Peyer's patch (tissue), 4 donors: ENCODE data around the gene EEF2K. TPM values are rescaled to one million over a fixed set of nuclear protein-coding genes. Genes with fewer than 3 reads are reported as not detected.
"Not testable (repeated sequence)": the region's sequence is repeated elsewhere in the genome, so short reads cannot be mapped to it uniquely, and the experiment has no call there.

ENCODE experiments used
- DNase-seq, 3 donors: peaks; one replicate each; pipeline ENCODE4 v3.0.0-alpha.2; 2017 to 2019
- H3K27ac ChIP-seq, 4 donors: fragments of 200-600 bp; sonication (generic); one replicate each; pipeline ENCODE4 v1.5.1; 2016 to 2019
- H3K27me3 ChIP-seq, 2 donors: fragments of 200-600 bp; sonication (generic); one replicate each; pipeline ENCODE4 v1.5.1; 2019
- H3K36me3 ChIP-seq, 3 donors: fragments of 200-600 bp; sonication (generic); one replicate each; pipeline ENCODE4 v1.5.1; 2016 to 2019
- H3K4me1 ChIP-seq, 4 donors: fragments of 200-600 bp; sonication (generic); one replicate each; pipeline ENCODE4 v1.5.1; 2016 to 2019
- H3K4me3 ChIP-seq, 4 donors: fragments of 200-600 bp; sonication (generic); 1 replicate in 3 of 4; 2 replicates in 1 of 4; pipeline ENCODE4 v1.5.1; 2016 to 2019; ENCODE audit warnings: mild to moderate bottlenecking in 1 of 4
- H3K9me3 ChIP-seq, 4 donors: fragments of 200-600 bp; sonication (generic); one replicate each; pipeline ENCODE4 v1.5.1; 2016 to 2019; ENCODE audit warnings: mild to moderate bottlenecking in 1 of 4
- CTCF ChIP-seq, 6 experiments: fragments of 450-650 bp in 4 of 6; fragments of 200-600 bp in 2 of 6; sonication (generic) in 1 of 6; IDR thresholded peaks; one replicate each; pipeline ENCODE4 v1.5.1; 2017 to 2019; ENCODE audit warnings: antibody characterized with exemption in 6 of 6, mild to moderate bottlenecking in 3 of 6, moderate library complexity in 1 of 6
- POLR2A ChIP-seq, 2 donors: fragments of 450-650 bp; IDR thresholded peaks; one replicate each; pipeline ENCODE4 v1.5.1; 2017; ENCODE audit warnings: antibody characterized with exemption in 2 of 2, mild to moderate bottlenecking in 2 of 2, moderate library complexity in 2 of 2
- total RNA-seq, 4 donors: library from RNA; depleted of rRNA; stranded (reverse); fragments of >200 nt; gene quantifications; one replicate each; pipeline ENCODE4 v1.1.0, GENCODE V29; 2016

The EEF2K gene
- total RNA-seq, 4 donors from 2014 or later = 26.9 to 46.4 (median 36.1) TPM

DNA sequence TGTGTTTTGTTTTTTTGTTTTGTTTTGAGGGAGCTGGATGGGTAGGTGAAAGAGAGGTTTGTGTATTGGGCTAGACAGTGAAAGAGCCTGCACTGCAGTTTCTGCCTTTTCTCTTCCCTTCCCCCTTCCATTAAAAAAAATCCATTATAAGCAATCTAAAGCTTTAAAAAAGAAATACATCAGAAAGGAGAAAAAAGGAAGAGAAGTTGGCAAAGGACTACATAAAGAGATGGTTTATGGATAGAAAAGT, 10.7 kb upstream of the EEF2K start:
- Histone ChIP-seq H3K9me3 (no peaks in the 10 kb centered on the region), H3K36me3 (no peaks in the 10 kb centered on the region), H3K4me1 (peaks cover 0 to 16% (median 4%) of the 10 kb centered on the region in 4 donors), H3K4me3 (peak overlapping the region in 2 of 4 donors; percentile 46 to 59), H3K27me3 (no peaks in the 10 kb centered on the region), H3K27ac (peak overlapping the region; percentile 48 to 77 (median 62))
- no peak for DNase-seq
- TF ChIP-seq CTCF (IDR thresholded peaks at IDR 0.05) (no peak), POLR2A (IDR thresholded peaks at IDR 0.05) (no peak)

- Histone ChIP-seq H3K36me3 (no peaks in the 10 kb centered on the region), H3K27me3 (no peaks in the 10 kb centered on the region), H3K9me3 (no peaks in the 10 kb centered on the region), H3K27ac (peak overlapping the region; percentile 48 to 77 (median 62)), H3K4me1 (peaks cover 0 to 16% (median 4%) of the 10 kb centered on the region in 4 donors), H3K4me3 (peak overlapping the region; percentile 37 to 59 (median 46))
- TF ChIP-seq CTCF (IDR thresholded peaks at IDR 0.05) (peak; percentile 72 to 92 (median 86)), POLR2A (IDR thresholded peaks at IDR 0.05) (peak; percentile 21 to 45)
- peak; percentile 90 to 97 (median 95) for DNase-seq
Observed at GRCh38 chr16:22195695-22196558, 10.2 kb upstream of the EEF2K start.

- H3K27me3 ChIP-seq, H3K27ac ChIP-seq: not testable (repeated sequence)
Observed at GRCh38 chr16:22196559-22197168, 9.4 kb upstream of the EEF2K start.

DNA sequence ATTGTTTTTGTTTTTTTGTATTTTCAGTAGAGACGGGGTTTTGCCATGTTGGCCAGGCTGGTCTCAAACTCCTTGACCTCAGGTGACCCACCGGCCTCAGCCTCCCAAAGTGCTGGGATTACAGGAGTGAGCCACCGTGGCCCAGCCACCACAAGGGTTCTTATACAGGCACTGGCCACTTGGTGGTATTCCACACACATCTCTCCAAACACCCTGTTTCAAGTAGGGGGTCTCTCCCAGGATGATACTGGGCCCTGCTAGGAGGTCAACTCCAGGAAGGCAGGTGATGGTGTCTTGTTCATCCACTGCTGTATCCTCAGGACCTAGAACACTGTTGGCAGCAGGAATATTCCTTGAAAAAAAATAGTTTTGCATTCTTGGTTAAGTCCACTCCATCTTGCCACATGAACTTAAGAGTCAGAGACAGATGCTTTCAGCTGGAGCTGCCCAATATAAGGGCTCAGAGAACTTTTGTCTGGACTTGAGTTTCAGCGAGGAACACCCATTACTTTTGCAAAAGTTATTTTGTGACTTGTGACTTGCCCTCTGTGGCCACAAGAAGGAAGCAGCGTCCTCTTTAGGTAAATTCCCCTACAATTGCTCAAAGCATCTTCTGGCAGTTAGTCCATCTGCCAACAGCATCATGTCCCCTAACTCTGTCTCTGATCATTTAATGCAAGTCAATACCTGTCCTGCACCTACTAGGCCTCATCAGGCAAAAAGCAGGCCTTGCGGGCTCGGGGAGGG, 7.4 kb upstream of the EEF2K start:
- H3K4me1 ChIP-seq = peaks cover 0 to 9% (median 3%) of the 10 kb centered on the region in 4 donors
- H3K9me3 ChIP-seq = no peaks in the 10 kb centered on the region
- no peaks in the 10 kb centered on the region for H3K36me3 ChIP-seq
- TF ChIP-seq POLR2A (IDR thresholded peaks at IDR 0.05) (no peak), CTCF (IDR thresholded peaks at IDR 0.05) (no peak)
- H3K4me3 ChIP-seq = no peak overlapping the region
- no peaks in the 10 kb centered on the region for H3K27me3 ChIP-seq
- DNase-seq = no peak
- peak overlapping the region in 3 of 4 donors; percentile 40 to 56 (median 40) for H3K27ac ChIP-seq

More at GRCh38 chr16:22196559-22197168, 9.4 kb upstream of the EEF2K start:
- not testable (repeated sequence) for DNase-seq, H3K9me3 ChIP-seq, H3K36me3 ChIP-seq
- Histone ChIP-seq H3K4me1 (peaks cover 0 to 16% (median 4%) of the 10 kb centered on the region in 4 donors), H3K4me3 (peak overlapping the region in 3 of 4 donors; percentile 37 to 59 (median 46))

DNA sequence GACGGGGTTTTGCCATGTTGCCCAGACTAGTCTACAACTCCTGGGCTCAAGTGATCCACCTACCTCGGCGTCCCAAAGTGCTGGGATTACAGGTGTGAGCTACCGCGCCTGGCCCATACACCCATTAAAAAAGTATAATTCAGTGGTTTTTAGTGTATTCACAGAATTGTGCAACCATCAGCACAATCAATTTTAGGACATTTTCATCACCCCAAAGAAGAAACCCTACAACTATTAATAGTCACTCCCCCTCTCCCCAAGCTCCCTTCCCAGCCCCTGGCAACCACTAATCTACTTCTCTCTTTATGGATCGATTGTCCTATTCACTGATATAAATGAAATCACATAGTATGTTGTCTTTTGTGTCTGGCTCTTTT, 3.8 kb upstream of the EEF2K start:
- Histone ChIP-seq H3K36me3 (no peaks in the 10 kb centered on the region), H3K27ac (no peak overlapping the region), H3K4me1 (peaks cover 0 to 9% (median 6%) of the 10 kb centered on the region in 4 donors), H3K27me3 (no peaks in the 10 kb centered on the region), H3K9me3 (no peaks in the 10 kb centered on the region), H3K4me3 (no peak overlapping the region)
- no peak for TF ChIP-seq POLR2A (IDR thresholded peaks at IDR 0.05)
- no peak for TF ChIP-seq CTCF (IDR thresholded peaks at IDR 0.05)
- DNase-seq = no peak
